Subcutaneous adipose tissue (tissue), 4 donors: ENCODE measurements around the gene CC2D1A. TPM values are rescaled to one million over a fixed set of nuclear protein-coding genes. Genes with fewer than 3 reads are reported as not detected.

ENCODE experiments used
- CTCF ChIP-seq: fragments of 450-650 bp; IDR thresholded peaks from one replicate; pipeline ENCODE4 v1.5.1; 2016; ENCODE audit warnings: low read depth, mild to moderate bottlenecking, control low read depth, antibody characterized with exemption, moderate library complexity
- total RNA-seq, 4 donors: library from RNA; depleted of rRNA; stranded (reverse); fragments of >200 nt; gene quantifications; one replicate each; pipeline ENCODE4 v1.1.0, GENCODE V29; 2016

Gene CC2D1A
- total RNA-seq, 4 donors from 2014 or later: 15.2 to 36.2 (median 16.5) TPM

- no peak for TF ChIP-seq CTCF
These were observed 68.1 kb downstream of the CC2D1A start for GRCh38 chr19:13974073-13974472.

GRCh38 chr19:13975870-13976269, 69.9 kb downstream of the CC2D1A start:
- TF ChIP-seq CTCF: no peak

GRCh38 chr19:13976446-13976845, 70.4 kb downstream of the CC2D1A start:
- no peak for TF ChIP-seq CTCF

- TF ChIP-seq CTCF: no peak
These were observed 71.8 kb downstream of the CC2D1A start for GRCh38 chr19:13977803-13978202.

- no peak for TF ChIP-seq CTCF
These were observed 72.6 kb downstream of the CC2D1A start for GRCh38 chr19:13978351-13979243.

- TF ChIP-seq CTCF: no peak
These were observed 73.2 kb downstream of the CC2D1A start for GRCh38 chr19:13979244-13979615.

GRCh38 chr19:13979686-13980085, 73.7 kb downstream of the CC2D1A start:
- no peak for TF ChIP-seq CTCF
